ENCODE data around the gene TTLL4.

TTLL4 gene

DNA sequence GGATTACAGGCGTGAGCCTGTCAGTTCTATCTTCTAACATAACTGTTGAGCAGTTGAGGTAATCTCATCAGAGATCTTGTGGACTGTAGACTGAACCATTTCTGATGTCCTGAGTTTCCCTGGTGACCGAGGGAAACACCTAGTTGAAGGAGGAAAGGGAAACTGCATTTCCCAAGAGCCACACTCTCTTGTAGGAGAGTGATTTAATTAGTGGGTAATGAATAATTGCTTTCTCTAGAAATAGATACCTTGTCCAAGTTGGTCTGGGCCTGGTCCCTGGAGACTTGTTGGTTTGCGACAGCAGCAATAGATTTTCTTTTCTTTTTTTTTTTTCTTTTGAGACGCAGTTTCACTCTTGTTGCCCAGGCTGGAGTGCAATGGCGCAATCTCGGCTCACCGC is 7.4 kb downstream of the TTLL4 start:
- no peak overlapping the region for H3K4me2 ChIP-seq (ENCODE audit: low read length)
- no peaks in the 10 kb centered on the region for H3K9me3 ChIP-seq (ENCODE audit: control insufficient read depth, insufficient read depth, low read length)
- peaks cover 83% of the 10 kb centered on the region for H3K79me2 ChIP-seq (ENCODE audit: control insufficient read depth, low read length)
- H3K4me3 ChIP-seq (ENCODE audit: low read length), result no peak overlapping the region
- no peak for TF ChIP-seq EZH2phosphoT487 (IDR thresholded peaks at IDR 0.05; ENCODE audit: borderline replicate concordance, low read length)
- TF ChIP-seq, protein P1, sequence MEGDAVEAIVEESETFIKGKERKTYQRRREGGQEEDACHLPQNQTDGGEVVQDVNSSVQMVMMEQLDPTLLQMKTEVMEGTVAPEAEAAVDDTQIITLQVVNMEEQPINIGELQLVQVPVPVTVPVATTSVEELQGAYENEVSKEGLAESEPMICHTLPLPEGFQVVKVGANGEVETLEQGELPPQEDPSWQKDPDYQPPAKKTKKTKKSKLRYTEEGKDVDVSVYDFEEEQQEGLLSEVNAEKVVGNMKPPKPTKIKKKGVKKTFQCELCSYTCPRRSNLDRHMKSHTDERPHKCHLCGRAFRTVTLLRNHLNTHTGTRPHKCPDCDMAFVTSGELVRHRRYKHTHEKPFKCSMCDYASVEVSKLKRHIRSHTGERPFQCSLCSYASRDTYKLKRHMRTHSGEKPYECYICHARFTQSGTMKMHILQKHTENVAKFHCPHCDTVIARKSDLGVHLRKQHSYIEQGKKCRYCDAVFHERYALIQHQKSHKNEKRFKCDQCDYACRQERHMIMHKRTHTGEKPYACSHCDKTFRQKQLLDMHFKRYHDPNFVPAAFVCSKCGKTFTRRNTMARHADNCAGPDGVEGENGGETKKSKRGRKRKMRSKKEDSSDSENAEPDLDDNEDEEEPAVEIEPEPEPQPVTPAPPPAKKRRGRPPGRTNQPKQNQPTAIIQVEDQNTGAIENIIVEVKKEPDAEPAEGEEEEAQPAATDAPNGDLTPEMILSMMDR (IDR thresholded peaks at IDR 0.05; ENCODE audit: low read depth, low read length, poor library complexity, severe bottlenecking), result no peak
- H3K4me1 ChIP-seq (ENCODE audit: control insufficient read depth, low read length), result peaks cover 14% of the 10 kb centered on the region
- peaks cover 41% of the 10 kb centered on the region for H3K36me3 ChIP-seq (ENCODE audit: control insufficient read depth, low read length)
- H4K20me1 ChIP-seq (ENCODE audit: control insufficient read depth, insufficient read depth, low read depth, low read length), result peaks cover 15% of the 10 kb centered on the region; the same call in 1 of the 2 replicates
- no peaks in the 10 kb centered on the region for H3K9me2 ChIP-seq (replicated peaks; ENCODE audit: control insufficient read depth, low read length)
- no peaks in the 10 kb centered on the region for H3F3A ChIP-seq (ENCODE audit: control insufficient read depth, insufficient read depth)
- H3K27ac ChIP-seq (ENCODE audit: low read depth, low read length), result no peak overlapping the region
- H3K27me3 ChIP-seq (ENCODE audit: control insufficient read depth, low read length), result no peaks in the 10 kb centered on the region

DNA sequence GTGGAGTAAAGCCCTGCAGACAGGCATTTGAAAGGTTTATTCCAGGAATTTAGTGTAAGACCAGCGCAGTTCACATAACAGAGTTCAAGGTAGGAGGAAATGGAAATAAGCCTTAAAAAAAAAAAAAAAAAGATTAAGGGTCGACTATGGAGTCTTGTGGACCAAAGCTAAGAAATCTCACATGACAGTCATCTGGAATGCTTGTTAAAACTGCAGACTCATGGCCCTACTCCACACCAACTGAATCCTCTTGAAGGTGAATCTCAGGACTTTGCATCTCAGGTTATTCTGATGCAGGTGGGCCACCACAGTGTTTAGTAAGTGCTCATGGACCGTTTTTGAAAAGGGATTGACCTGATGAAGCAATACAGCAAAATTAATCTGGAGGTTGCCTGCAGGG is 8.8 kb downstream of the TTLL4 start:
- Histone ChIP-seq H3F3A (ENCODE audit: control insufficient read depth, insufficient read depth) (peaks cover 2% of the 10 kb centered on the region; the same call in 1 of the 2 replicates), H3K4me2 (ENCODE audit: low read length) (no peak overlapping the region), H3K9me2 (replicated peaks; ENCODE audit: control insufficient read depth, low read length) (no peaks in the 10 kb centered on the region), H3K4me1 (ENCODE audit: control insufficient read depth, low read length) (no peaks in the 10 kb centered on the region), H4K20me1 (ENCODE audit: control insufficient read depth, insufficient read depth, low read depth, low read length) (peaks cover 12% of the 10 kb centered on the region; the same call in 1 of the 2 replicates), H3K79me2 (ENCODE audit: control insufficient read depth, low read length) (peaks cover 83% of the 10 kb centered on the region), H3K4me3 (ENCODE audit: low read length) (no peak overlapping the region), H3K27me3 (ENCODE audit: control insufficient read depth, low read length) (no peaks in the 10 kb centered on the region), H3K36me3 (ENCODE audit: control insufficient read depth, low read length) (peaks cover 31% of the 10 kb centered on the region), H3K9me3 (ENCODE audit: control insufficient read depth, insufficient read depth, low read length) (no peaks in the 10 kb centered on the region), H3K27ac (ENCODE audit: low read depth, low read length) (no peak overlapping the region)
- TF ChIP-seq, protein P1 (IDR thresholded peaks at IDR 0.05; ENCODE audit: low read depth, low read length, poor library complexity, severe bottlenecking), result no peak
- TF ChIP-seq EZH2phosphoT487 (IDR thresholded peaks at IDR 0.05; ENCODE audit: borderline replicate concordance, low read length), result no peak

DNA sequence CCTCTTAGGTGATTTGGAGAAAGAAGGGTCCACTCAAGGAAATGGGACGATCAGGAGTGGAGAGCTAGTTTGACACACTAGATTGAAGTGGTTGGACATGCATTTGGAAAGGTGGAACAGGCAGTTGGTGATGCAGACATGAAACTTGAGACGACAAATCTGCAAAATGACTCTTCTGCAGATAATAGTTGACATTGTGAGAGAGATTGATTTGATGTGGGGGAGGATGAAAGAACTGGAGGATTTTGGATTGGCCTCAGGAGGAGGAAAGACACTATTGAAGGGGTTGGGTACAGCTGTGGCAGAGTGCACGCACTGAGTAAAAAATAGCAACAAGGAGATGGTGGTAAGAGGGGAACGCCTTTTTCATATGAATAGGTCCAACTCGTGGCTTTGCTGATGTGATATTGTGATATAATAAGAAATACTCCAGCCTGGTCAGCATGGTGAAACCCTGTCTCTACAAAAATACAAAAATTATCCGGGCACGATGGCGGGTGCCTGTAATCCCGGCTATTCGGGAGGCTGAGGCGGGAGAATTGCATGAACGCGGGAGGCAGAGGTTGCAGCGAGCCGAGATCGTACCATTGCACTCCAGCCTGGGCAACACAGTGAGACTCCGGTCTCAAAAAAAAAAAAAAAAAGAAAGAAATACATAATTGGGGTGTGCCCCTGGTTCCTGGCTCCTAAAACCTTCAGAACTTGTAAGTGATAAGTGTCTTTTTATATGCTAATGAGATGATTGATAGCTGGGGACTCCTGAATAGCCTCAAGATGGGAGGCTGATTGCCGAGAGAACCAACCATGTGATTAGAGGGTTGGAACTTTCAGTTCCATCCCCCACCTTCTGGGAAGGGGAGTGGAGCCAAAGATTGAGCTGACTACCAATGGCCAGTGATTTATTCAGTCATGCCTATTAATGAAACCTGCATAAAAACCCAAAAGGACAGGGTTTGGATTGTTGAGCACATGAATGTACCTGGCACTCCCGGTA is 9.7 kb downstream of the TTLL4 start:
- Histone ChIP-seq H4K20me1 (ENCODE audit: control insufficient read depth, insufficient read depth, low read depth, low read length) (peaks cover 9% of the 10 kb centered on the region; the same call in 1 of the 2 replicates), H3K9me2 (replicated peaks; ENCODE audit: control insufficient read depth, low read length) (no peaks in the 10 kb centered on the region), H3K4me2 (ENCODE audit: low read length) (no peak overlapping the region), H3K27me3 (ENCODE audit: control insufficient read depth, low read length) (no peaks in the 10 kb centered on the region), H3K9me3 (ENCODE audit: control insufficient read depth, insufficient read depth, low read length) (no peaks in the 10 kb centered on the region), H3K27ac (ENCODE audit: low read depth, low read length) (no peak overlapping the region), H3K4me3 (ENCODE audit: low read length) (no peak overlapping the region), H3K79me2 (ENCODE audit: control insufficient read depth, low read length) (peaks cover 85% of the 10 kb centered on the region), H3K4me1 (ENCODE audit: control insufficient read depth, low read length) (no peaks in the 10 kb centered on the region), H3K36me3 (ENCODE audit: control insufficient read depth, low read length) (peaks cover 31% of the 10 kb centered on the region), H3F3A (ENCODE audit: control insufficient read depth, insufficient read depth) (peaks cover 4% of the 10 kb centered on the region; the same call in 1 of the 2 replicates)
- no peak for TF ChIP-seq EZH2phosphoT487 (IDR thresholded peaks at IDR 0.05; ENCODE audit: borderline replicate concordance, low read length)
- TF ChIP-seq, protein P1 (IDR thresholded peaks at IDR 0.05; ENCODE audit: low read depth, low read length, poor library complexity, severe bottlenecking), result no peak
